Uterus (tissue), 4 donors: ENCODE data around the gene JAZF1. TPM values are rescaled to one million over a fixed set of nuclear protein-coding genes. Genes with fewer than 3 reads are reported as not detected.

ENCODE experiments used
- DNase-seq, 2 donors: peaks; one replicate each; pipeline ENCODE4 v3.0.0-alpha.2; 2019 to 2020
- H3K27ac ChIP-seq, 2 donors: fragments of 200-600 bp; sonication (generic); 1 replicate in 1 of 2; 2 replicates in 1 of 2; pipeline ENCODE4 v1.5.1; 2016 to 2018
- H3K27me3 ChIP-seq, 2 donors: fragments of 200-600 bp; sonication (generic); one replicate each; pipeline ENCODE4 v1.5.1; 2018 to 2019; ENCODE audit warnings: control low read depth in 1 of 2
- H3K36me3 ChIP-seq, 2 donors: fragments of 200-600 bp; sonication (generic); one replicate each; pipeline ENCODE4 v1.5.1; 2019; ENCODE audit warnings: control low read depth in 1 of 2
- H3K4me1 ChIP-seq, 2 donors: fragments of 200-600 bp; sonication (generic); one replicate each; pipeline ENCODE4 v1.5.1; 2018 to 2019; ENCODE audit warnings: control low read depth in 1 of 2
- H3K4me3 ChIP-seq, 2 donors: fragments of 200-600 bp; sonication (generic); 1 replicate in 1 of 2; 2 replicates in 1 of 2; pipeline ENCODE4 v1.5.1; 2018 to 2019; ENCODE audit warnings: mild to moderate bottlenecking in 1 of 2
- H3K9me3 ChIP-seq, 2 donors: fragments of 200-600 bp; sonication (generic); one replicate each; pipeline ENCODE4 v1.5.1; 2019; ENCODE audit warnings: control low read depth in 1 of 2
- CTCF ChIP-seq, 4 experiments: fragments of 200-600 bp in 2 of 4; fragments of 450-650 bp in 2 of 4; sonication (generic) in 2 of 4; IDR thresholded peaks; one replicate each; pipeline ENCODE4 v1.5.1; 2016 to 2019; ENCODE audit warnings: antibody characterized with exemption in 4 of 4, mild to moderate bottlenecking in 2 of 4, moderate library complexity in 1 of 4
- POLR2A ChIP-seq, 2 donors: fragments of 450-650 bp; IDR thresholded peaks; one replicate each; pipeline ENCODE4 v1.6.1; 2016; ENCODE audit warnings: antibody characterized with exemption in 2 of 2, mild to moderate bottlenecking in 1 of 2, moderate library complexity in 1 of 2
- intact Hi-C: fragments of 100-400 bp; cut with DNase I; formaldehyde crosslinking; loops from one replicate; pipeline ENCODE4 v1.15.1; 2023; ENCODE audit warnings: low total_unique reads
- total RNA-seq, 4 donors: library from RNA; depleted of rRNA in 3 of 4; stranded (reverse); fragments of >200 nt in 3 of 4; gene quantifications; one replicate each; pipeline versions ENCODE4 v1.1.0 to v1.2.4, GENCODE V29; 2014 to 2023
- donor health status: DM: yes; HTN: yes; CAD: no.

JAZF1 gene
- total RNA-seq, 4 donors from 2014 or later: 27.6 to 58.5 (median 34.4) TPM

- TF ChIP-seq CTCF (IDR thresholded peaks at IDR 0.05) (no peak), POLR2A (IDR thresholded peaks at IDR 0.05) (no peak)
- no peaks in the 10 kb centered on the region for H3K9me3 ChIP-seq
- H3K27me3 ChIP-seq: no peaks in the 10 kb centered on the region
- H3K4me3 ChIP-seq: no peak overlapping the region
- H3K27ac ChIP-seq: peak overlapping the region in 1 of 2 donors; percentile 21
- H3K36me3 ChIP-seq: no peaks in the 10 kb centered on the region
- intact Hi-C loops: no loop called here
- peaks cover 0 to 5% of the 10 kb centered on the region in 2 donors for H3K4me1 ChIP-seq
- DNase-seq: no peak
Observed at GRCh38 chr7:27946351-27946750, 234.2 kb downstream of the JAZF1 start.

GRCh38 chr7:27945058-27945795, 235.4 kb downstream of the JAZF1 start:
- H3K9me3 ChIP-seq: no peaks in the 10 kb centered on the region
- no peak overlapping the region for H3K4me3 ChIP-seq
- intact Hi-C loops: no loop called here
- H3K27me3 ChIP-seq: no peaks in the 10 kb centered on the region
- no peak overlapping the region for H3K27ac ChIP-seq
- H3K4me1 ChIP-seq: peaks cover 0 to 5% of the 10 kb centered on the region in 2 donors
- no peaks in the 10 kb centered on the region for H3K36me3 ChIP-seq
- no peak for DNase-seq
- no peak for TF ChIP-seq POLR2A (IDR thresholded peaks at IDR 0.05)
- no peak for TF ChIP-seq CTCF (IDR thresholded peaks at IDR 0.05)

- H3K4me3 ChIP-seq: no peak overlapping the region
- no peaks in the 10 kb centered on the region for H3K36me3 ChIP-seq
- intact Hi-C loops: no loop called here
- no peaks in the 10 kb centered on the region for H3K27me3 ChIP-seq
- H3K27ac ChIP-seq: no peak overlapping the region
- DNase-seq: no peak
- no peaks in the 10 kb centered on the region for H3K9me3 ChIP-seq
- peaks cover 0 to 5% of the 10 kb centered on the region in 2 donors for H3K4me1 ChIP-seq
- TF ChIP-seq CTCF (IDR thresholded peaks at IDR 0.05) (no peak), POLR2A (IDR thresholded peaks at IDR 0.05) (no peak)
Observed at GRCh38 chr7:27944643-27945042, 236.0 kb downstream of the JAZF1 start.

GRCh38 chr7:27943241-27943640, 237.4 kb downstream of the JAZF1 start:
- Histone ChIP-seq H3K4me3 (no peak overlapping the region), H3K27me3 (no peaks in the 10 kb centered on the region), H3K4me1 (peaks cover 0 to 5% of the 10 kb centered on the region in 2 donors), H3K9me3 (no peaks in the 10 kb centered on the region), H3K36me3 (no peaks in the 10 kb centered on the region), H3K27ac (no peak overlapping the region)
- TF ChIP-seq CTCF (IDR thresholded peaks at IDR 0.05) (no peak), POLR2A (IDR thresholded peaks at IDR 0.05) (no peak)
- intact Hi-C loops: no loop called here
- no peak for DNase-seq

- H3K4me1 ChIP-seq: no peaks in the 10 kb centered on the region
- TF ChIP-seq POLR2A (IDR thresholded peaks at IDR 0.05) (no peak), CTCF (IDR thresholded peaks at IDR 0.05) (no peak)
- no peak overlapping the region for H3K27ac ChIP-seq
- H3K27me3 ChIP-seq: no peaks in the 10 kb centered on the region
- no peaks in the 10 kb centered on the region for H3K9me3 ChIP-seq
- no peak for DNase-seq
- H3K4me3 ChIP-seq: no peak overlapping the region
- intact Hi-C loops: no loop called here
- no peaks in the 10 kb centered on the region for H3K36me3 ChIP-seq
Observed at GRCh38 chr7:27942711-27943110, 237.9 kb downstream of the JAZF1 start.
